NCI-H2227 (cell line): ENCODE results near the gene NIT1.

Source experiments
- DNase-seq: peaks from one replicate; lab custom pipeline; 2025; ENCODE audit not compliant: unreplicated experiment; lab: John Stamatoyannopoulos, UW

The NIT1 gene

GRCh38 chr1:161117759-161118581, at the start of gene NIT1, which contains the start of gene PFDN2:
Gene NIT1 (plus strand): TSS chr1:161118105. CDS start chr1:161118177, 72 bp downstream.
Gene PFDN2 (minus strand): TSS chr1:161118037. CDS start chr1:161118026, 11 bp downstream.
- DNase-seq, result peak; percentile 92

- DNase-seq, result no peak
Measured at GRCh38 chr1:161068306-161069234, 49.3 kb upstream of the NIT1 start.

DNA sequence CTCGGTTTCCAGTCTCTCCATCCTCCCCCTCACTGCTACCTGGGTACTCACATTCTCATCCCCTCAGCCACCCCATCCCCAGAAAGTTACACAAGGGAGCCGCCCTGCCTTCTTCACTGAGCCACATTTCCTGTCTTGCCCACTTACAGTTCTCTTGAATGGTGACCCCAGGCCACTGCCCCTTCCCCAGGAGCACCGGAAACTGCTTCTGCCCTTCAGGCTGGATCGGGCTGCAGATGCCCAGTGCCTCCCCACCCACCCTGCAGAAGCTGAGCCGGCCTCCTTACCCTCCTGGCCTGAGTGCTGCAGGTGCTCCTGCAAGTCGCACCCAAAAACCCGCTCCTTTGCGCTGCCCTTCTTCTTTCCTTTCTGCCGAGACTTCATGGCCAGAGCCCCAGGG, 48.7 kb upstream of the NIT1 start:
- DNase-seq, result no peak

DNA sequence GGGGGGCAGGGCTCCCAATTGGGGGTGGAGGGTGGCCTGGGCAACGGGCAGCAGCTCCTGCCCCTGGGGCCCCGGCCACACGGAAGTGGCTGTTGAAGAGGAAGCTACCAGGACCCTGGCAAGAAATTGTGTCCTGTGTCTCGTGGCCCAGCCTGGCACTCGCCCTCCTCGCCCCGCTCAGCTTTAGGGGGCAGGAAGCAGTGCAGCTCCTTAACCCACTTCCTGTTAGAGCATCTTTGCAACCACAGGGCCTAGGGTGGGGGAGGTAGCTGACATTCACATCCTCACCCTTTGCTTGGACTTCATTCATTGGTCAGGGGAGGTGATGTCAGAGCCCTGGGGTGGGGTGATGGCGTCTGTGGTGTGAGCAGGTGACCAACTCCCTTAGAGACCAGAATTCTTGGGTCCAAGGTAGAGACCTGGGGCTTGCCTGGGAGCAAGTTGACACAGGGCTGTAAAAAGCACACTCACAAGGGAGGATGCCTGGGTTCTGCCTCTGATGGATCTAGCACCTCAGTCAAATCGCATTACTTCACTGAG, 48.1 kb upstream of the NIT1 start, which contains the start of gene ARHGAP30:
Gene ARHGAP30 (minus strand): TSS at position 161 of the 540 bp plus-strand sequence. CDS start 267 bp downstream, outside the sequence.
- no peak for DNase-seq

DNA sequence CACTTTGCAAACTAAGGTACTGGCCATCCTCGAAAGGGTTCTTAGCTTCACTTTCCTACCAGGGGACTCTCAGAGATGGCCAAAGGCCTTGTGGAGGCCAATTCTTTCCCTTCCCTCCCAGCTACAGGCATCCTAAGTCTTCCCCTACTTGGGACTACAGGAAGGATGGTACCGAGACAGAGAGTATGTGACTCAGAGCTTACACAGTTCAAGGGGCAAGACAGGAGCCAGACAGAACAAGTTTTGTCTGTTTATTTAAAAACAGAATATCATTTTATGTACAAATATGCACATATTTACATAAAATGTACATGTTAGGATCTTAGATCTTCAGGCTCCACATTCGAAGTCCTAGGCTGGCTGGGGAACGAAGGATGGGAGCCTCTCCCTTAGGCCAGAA, 47.1 kb upstream of the NIT1 start:
- DNase-seq, result no peak

DNA sequence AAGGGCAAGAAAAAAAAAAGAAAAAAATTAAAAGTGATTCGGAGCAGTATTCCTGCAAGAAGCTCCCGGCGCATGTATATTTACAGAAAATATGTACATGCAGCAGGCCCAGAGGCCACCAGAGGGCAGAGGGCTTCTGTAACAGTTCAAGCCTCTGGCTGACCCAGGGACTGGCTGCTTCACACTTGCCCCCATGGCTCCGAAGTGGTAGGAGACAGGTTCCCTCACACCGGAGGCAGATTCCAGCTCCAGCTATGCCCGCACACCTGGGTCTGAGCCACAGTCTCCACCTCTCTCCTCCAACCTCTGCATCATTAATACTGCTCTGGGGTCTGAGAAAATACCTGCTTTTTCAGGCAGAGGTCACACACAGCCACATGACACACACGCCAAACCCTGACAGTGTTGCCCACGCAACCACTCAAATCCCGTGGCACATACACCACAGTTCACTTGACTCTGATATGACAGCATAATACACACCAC, 46.0 kb upstream of the NIT1 start:
- DNase-seq, result no peak

- DNase-seq, result no peak
Measured at GRCh38 chr1:161072751-161073449, 45.0 kb upstream of the NIT1 start.

DNA sequence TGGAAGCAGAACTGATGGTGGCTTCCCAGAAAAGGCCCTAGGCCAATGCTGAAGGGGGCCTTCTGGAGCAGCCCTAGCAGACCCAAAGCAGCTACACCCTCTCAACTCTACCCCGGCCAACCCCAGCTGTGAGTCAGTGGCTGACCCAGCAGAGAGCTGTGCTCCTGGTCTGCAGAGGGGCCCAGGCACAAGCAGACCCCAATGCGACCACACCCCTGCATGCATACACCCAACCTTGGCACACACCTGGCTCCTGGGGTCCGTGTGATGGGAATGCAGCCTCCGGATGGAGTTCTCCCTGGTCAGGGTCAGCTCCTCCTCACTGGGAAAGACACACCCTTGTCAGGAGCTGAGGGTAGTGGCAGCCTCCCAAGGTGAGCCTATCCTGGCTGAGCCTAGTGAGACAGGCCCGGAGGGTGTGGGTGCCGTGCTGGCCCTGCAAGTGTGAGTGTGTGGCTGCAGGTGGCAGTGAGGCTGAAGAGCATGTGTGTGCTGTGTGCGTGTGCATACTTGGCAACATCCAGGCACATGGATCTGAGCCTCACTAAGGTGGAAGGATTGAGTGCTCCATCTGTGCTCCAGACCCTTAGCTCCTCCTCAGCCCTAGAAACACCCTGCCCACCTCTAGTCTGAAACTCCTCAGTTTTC, 44.3 kb upstream of the NIT1 start:
- DNase-seq, result no peak

GRCh38 chr1:161074676-161075368, 43.1 kb upstream of the NIT1 start:
- DNase-seq, result no peak

GRCh38 chr1:161076410-161076809, 41.5 kb upstream of the NIT1 start:
- no peak for DNase-seq

DNA sequence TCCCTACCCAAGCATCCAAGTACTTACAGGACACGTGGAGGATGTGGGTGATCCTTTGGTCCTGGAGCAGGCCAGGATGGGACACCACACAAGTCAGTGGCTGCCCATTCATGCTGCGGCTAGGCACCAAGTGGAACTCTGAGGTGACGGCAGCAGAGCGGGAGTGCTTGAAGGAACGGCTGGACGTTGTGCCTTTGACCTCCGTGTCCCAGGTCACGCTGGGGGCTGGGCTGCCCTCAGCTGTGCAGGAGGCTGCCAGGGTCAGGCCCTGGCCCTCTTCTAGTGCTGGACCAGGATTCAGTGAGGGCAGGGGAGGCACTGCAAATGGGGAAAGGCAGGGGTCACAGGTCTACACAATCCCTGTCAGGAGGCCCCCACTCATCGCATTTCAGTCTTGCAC, 40.5 kb upstream of the NIT1 start:
- no peak for DNase-seq

DNA sequence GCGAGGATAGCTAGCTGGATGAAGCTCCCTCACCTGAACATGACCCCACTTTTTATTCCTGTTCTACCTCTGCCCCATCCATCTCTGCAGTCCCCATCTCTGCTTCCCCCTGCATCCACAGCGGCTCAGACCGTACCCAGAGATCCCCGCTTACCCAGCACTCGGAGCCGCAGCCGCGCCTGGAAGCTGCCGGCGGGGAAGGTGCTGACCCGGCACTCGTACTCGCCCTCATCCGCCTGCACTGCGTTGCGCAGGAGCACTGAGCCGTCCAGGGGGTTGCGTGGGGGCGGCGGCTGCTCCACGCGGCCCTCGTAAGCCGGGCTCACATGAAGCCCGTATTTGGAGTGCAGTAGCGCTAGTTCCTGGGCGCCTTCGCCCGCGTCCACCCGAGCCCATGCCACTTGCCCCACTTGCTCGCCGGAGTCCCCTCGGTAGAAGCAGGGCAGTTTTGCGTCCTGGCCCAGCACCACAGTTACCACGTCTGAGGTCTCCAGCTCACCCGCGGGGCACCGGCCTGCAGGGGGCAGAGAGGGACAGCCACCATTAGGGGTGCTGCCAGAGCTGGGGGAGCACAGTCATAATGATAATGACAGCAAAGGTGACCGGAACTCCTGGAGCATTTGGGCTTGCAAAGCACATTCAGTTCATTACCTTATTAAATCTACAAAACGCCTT, 38.3 kb upstream of the NIT1 start:
- DNase-seq, result no peak

- no peak for DNase-seq
Measured at GRCh38 chr1:161080441-161081405, 37.2 kb upstream of the NIT1 start.

DNA sequence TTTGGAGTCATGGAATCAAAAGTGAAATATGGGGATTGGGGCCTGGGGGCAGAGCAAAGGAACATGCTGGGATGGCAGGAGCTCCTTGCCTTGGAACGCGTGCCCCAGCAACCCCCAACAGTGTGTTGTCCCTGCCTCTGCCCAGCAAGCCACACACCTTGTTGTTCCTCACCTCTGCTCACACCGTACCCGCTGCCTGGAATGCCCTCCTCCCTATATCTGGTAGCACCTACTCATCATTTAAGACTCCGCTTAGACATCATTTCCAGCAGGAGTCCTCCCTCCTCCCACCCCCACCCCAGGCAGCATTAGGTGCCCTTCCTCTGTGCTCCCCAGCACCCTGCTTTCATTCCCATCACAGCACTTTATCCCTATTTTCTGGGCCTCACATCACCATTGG, 36.4 kb upstream of the NIT1 start:
- no peak for DNase-seq

DNA sequence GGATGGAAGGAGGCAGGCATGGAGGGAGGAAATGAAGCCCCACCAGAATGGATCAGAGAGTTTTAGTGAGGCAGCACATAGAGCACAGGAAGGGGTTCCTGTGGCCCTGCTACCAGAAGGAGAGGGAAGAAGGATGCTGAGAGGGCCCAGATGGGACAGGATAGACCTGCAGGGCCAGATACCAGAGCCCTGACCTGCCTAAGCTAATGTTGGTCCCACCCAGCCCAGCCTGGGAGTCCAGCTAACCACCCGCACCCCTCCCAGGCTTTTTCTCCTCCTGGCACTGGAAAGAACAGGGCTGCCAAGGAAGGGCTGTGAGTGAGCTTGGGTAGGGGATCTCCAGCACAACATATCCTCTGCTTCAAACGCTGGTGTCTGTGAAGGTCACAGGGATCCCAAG, 35.4 kb upstream of the NIT1 start:
- DNase-seq, result no peak

DNA sequence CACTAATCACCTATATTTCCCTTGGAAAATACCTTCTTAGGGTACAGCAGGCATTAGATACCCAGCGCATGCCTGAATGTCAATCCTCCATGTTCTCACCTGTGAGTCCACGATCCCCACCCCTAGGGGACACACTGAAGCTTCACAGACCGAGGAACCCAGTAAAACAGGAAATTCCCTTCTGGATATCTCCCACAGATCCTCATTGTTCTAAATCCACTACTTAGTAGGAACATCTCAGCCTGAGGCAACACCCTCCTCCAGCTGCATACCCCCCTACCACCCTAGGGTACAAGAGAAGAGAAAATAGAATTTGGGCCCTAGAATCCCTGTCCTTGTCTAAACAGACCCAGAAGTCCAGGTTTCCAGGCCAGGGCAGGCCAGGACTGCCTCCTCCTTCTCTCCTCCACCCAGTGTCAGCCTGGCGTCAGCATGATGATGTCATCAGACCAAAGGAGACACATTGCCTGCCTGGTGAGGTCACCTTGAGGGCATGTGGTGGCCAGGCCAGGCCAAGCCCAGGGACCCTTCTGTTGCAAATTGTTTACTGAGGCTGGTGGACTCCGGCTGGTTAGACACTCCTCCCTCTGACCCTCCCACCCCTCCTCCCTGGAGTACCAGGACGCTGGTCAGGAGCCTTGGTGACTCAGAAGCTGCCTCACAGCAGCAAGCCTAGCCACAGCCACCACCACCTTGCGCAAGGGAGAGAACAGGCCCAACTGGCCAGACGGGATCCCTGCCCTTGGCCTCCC, 34.7 kb upstream of the NIT1 start:
- no peak for DNase-seq
